D721Med (cell line): ENCODE results near the gene TTC33.

Experiments
- DNase-seq: peaks from one replicate; pipeline ENCODE4 v3.0.0; 2011; ENCODE audit warnings: low spot score; ENCODE audit not compliant: insufficient read length
- FAIRE-seq: peaks from 2 replicates; lab custom pipeline; 2011; peaks lifted over from hg19 to GRCh38; lab: Jason Lieb, UNC
- TF ChIP-seq, protein P1 (sequence below): IDR thresholded peaks from 2 replicates; pipeline ENCODE4 v1.5.1; 2012; ENCODE audit warnings: mild to moderate bottlenecking, control low read depth; ENCODE audit not compliant: insufficient read depth; ENCODE audit errors: missing control alignments

TTC33 gene

GRCh38 chr5:40480392-40480791, 275.4 kb downstream of the TTC33 start:
- TF ChIP-seq, protein P1, sequence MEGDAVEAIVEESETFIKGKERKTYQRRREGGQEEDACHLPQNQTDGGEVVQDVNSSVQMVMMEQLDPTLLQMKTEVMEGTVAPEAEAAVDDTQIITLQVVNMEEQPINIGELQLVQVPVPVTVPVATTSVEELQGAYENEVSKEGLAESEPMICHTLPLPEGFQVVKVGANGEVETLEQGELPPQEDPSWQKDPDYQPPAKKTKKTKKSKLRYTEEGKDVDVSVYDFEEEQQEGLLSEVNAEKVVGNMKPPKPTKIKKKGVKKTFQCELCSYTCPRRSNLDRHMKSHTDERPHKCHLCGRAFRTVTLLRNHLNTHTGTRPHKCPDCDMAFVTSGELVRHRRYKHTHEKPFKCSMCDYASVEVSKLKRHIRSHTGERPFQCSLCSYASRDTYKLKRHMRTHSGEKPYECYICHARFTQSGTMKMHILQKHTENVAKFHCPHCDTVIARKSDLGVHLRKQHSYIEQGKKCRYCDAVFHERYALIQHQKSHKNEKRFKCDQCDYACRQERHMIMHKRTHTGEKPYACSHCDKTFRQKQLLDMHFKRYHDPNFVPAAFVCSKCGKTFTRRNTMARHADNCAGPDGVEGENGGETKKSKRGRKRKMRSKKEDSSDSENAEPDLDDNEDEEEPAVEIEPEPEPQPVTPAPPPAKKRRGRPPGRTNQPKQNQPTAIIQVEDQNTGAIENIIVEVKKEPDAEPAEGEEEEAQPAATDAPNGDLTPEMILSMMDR, result no peak
- no peak for FAIRE-seq

DNA sequence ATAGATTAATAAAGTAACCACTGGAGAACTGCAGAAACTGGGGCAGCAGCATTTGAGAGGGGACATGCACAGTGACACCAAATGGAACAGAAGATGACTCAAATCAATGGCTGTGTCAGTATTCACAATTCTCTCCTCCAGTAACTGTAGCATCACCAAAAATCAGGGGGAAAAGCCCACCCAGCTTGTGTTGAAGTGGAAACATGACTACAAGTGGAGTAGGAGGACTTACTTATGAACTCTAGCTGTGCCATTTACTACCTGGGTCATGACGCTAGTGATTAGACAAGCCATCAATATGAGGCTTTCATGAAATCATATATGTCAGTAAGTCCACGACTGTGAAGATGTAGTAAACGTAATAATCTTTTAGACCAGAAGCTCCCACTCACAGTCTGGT, 275.8 kb downstream of the TTC33 start:
- no peak for FAIRE-seq
- TF ChIP-seq, protein P1, result no peak
- DNase-seq, result no peak

More at GRCh38 chr5:40480392-40480791, 275.4 kb downstream of the TTC33 start:
- no peak for DNase-seq

GRCh38 chr5:40478766-40479165, 277.0 kb downstream of the TTC33 start:
- DNase-seq, result no peak
- no peak for FAIRE-seq
- TF ChIP-seq, protein P1, result no peak

GRCh38 chr5:40477856-40478546, 277.8 kb downstream of the TTC33 start:
- FAIRE-seq (no peak), DNase-seq (no peak)
- TF ChIP-seq, protein P1, result no peak

- TF ChIP-seq, protein P1, result no peak
- no peak for FAIRE-seq
- no peak for DNase-seq
These were observed 280.2 kb downstream of the TTC33 start for GRCh38 chr5:40475561-40475960.

DNA sequence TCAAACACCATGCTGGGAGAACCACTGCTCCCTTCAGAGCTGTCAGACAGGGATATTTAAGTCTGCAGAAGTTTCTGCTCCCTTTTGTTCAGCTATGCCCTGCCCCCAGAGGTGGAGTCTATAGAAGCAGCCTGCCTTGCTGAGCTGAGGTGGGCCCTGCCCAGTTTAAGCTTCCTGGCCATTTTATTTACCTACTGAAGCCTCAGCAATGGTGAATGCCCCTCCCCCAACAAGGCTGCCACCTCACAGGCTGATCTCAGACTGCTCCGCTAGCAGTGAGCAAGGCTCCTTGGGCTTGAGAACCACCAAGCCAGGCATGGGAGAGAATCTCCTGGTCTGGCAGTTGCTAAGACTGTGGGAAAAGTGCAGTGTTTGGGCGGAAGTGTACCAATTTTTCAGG, 281.5 kb downstream of the TTC33 start:
- FAIRE-seq, result no peak
- TF ChIP-seq, protein P1, result no peak
- no peak for DNase-seq

GRCh38 chr5:40465416-40465815, 290.3 kb downstream of the TTC33 start:
- DNase-seq, result no peak
- FAIRE-seq, result no peak
- TF ChIP-seq, protein P1, result no peak
